ENCODE results near the gene MRAP.

MRAP gene

DNA sequence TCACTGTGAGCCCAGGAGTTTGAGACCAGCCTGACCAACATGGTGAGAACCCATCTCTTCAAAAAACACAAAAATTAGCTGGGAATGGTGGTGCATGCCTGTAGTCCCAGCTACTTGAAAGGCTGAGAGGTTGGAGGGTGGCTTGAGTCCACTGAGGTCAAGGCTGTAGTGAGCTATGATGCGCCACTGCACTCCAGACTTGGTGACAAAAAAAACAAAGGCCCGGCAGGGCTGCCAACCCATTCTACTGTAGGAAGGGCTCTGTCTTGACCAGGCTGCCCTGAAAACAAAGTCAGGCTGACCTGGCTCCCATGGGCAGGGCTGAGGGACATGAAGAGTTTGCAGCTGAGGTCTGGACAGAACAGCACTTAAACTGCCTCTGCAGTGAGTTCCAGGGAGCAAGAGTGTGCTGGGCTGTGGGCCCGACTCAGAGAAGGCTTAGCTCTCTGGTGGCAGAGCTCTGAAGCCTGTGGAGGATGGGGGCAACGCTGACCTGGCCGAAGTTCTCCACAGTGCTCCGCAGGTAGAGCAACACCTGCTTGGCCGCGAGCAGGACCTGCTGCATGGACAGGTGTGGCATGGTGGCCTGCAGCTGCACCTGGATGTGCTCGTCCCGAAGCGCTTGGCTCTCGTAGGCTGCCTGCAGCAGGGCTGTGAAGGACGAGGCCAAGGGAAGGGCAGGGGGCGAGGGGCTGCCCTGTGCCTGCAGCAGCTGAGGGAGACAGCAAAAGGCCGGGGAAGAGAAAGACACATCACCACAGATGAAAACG, 51.7 kb downstream of the MRAP start:
- DNase-seq: no peak

DNA sequence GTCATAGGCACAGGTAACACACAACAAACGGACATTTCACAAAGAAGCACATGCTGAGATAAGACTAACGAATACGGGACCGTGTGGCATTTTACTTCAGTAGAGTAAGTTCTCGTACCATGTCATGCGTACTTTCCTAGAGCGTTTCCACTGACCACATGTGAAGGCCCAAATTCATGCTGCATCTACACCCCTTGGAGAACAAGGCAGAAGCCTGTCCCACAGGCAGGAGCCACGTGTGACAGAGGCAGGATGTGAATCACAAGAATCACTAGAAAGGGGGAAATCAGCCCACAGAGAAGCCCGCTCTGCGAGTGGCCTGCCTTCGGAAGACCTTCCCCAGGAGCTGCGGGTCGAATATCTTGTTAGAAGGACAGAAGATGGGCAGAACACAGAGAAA, 52.3 kb downstream of the MRAP start:
- no peak for DNase-seq

DNA sequence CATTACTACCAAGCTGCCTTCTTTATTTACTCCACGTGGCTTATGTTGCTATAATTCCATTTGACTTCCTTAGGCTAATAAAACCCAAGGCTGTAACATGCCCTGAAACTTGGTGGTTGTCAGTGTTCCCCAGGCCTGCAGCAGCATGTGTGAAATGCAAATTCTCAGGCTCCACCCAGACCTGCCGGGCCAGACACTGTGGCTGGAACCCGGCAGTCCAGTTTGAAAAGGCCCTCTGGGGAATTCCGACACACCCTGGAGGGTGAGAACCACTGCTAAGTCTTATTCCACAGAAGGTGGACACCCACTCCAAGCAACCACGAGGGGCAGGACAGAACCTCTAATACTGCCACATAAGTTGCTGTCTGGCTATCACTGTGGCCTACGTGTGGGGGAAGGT, 52.8 kb downstream of the MRAP start:
- DNase-seq: no peak

DNA sequence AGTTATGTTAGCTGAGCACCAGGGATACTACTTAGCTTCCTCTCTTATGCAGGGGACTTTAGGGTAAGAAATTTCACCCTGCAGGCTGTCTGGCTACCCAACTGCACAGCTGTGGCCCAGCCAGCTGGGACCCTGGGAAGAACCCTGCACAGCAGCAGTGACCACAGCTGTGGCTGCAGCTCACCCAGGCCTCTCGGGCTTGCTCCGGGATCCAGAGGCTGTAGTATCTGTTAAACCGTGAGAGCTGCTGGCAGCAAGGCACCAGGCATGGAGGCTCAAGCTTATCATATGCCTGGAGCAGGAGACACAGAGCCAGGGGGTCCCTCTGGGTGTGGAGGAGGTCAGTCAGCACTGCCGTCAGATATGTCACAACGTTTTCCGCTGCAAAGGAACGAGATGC, 53.9 kb downstream of the MRAP start:
- no peak for DNase-seq

DNA sequence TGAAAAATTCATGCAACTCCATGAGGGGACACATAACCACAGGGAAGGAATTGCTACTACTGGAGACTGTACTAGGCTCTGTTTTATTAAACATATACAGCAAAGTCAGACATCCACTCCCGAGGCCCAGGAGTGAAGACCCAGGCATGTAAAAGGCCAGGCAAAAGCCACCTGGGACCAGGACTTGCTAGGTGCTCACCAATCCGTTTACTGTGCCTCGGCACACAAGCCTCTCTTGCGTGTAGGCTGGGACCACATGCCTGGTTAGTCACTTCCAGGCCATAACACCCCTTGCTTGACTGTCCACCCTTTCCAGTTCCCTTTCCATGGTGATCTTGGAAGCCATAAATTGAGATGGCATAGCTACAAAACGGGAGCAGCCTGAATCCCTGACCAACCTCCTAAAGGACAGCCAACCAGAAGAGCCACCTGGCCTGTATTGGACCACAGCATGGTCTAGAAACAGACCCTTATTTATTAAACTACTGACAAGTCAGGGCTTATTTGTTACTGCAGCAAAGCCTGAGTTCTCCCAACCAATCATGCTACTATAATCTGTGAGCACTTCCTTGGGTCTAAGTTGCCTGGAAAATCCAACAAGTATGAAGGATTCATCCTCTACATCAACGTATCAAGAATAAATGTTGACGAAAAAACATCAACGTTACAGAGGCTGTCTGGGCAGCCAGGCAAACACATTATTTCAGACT, 54.5 kb downstream of the MRAP start:
- no peak for DNase-seq

DNA sequence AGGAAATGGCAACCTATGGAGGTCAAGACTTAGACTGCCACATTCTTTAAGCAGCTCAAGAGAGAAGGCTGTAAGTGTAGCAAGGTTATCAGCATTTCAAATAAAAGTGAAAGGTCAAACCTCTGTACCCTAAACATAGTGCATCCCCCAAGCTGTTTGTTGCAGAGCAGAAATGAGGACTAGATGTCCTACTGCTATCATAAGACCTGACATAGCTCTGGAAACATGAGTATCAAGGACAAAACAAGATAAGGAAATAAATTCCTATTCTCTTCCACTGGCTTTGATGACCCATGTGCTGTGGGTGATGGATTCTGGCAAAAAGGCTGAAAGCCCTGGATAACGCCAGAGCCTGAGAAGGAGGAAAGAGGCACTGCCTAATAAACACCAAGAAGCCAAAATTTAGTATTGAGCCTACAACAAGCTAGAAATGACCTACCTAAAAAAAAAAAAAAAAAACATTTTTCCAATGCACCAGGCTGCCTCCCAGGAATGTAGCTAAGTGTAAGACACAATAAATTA, 58.3 kb downstream of the MRAP start:
- no peak for DNase-seq

DNA sequence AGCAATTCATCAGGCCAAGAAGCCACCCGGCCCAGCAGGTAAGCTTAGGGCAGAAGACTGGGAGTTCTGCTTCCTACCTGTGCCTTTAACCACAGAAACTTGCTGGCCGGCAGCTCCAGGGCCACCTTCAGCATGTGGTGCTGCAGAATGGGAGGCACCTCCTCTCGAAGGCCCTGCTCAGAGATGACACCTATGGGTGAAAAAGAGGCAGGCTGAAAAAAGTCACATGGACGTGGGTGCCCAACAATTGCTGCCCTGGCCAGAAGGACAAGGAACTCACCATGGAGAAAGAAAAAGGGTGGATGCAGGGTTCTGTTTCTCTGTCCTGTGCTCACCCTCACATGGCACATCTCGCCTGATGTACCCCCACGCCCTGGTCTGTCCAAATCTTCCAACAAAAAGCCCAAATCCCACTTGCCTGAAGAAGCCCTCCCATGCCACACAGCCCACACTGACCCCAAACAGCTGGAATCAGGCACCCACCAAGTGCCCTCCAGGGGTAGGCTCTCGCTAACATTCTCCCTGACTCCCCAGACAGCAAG, 61.1 kb downstream of the MRAP start:
- no peak for DNase-seq

DNA sequence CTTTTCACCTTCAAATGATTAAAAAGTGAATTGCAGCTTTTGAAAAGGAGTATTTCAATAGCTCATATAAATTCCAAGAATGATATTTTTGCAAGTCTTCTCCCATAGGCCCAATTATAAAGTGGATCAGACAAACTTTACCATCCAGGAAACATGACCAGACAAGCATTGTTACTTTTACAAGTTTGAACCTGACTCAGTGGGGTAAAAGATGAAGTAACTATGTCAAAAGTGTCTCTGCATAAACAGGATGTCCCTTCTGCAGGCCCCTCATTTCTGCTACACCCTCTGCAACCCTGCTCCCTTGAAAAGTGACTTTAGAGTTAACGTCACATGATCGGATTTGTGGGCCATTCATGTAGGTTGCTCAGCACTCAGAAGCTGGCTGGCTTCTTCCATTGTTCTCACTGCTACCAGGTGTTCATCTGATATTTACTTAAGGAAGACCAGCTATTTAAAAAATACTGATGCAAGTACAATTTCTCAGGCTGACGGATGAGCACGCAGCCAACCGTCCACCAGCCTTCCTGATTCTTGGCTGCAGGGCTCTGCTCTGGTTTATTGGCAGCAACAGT, 61.8 kb downstream of the MRAP start:
- no peak for DNase-seq
